NCI-H524 treated with DMSO at 0.1 percent for 48 hours (cell line): ENCODE data around the gene COX4I1.

ENCODE experiments used
- DNase-seq: peaks from one replicate; lab custom pipeline; 2025; lab: John Stamatoyannopoulos, UW

Gene COX4I1

DNA sequence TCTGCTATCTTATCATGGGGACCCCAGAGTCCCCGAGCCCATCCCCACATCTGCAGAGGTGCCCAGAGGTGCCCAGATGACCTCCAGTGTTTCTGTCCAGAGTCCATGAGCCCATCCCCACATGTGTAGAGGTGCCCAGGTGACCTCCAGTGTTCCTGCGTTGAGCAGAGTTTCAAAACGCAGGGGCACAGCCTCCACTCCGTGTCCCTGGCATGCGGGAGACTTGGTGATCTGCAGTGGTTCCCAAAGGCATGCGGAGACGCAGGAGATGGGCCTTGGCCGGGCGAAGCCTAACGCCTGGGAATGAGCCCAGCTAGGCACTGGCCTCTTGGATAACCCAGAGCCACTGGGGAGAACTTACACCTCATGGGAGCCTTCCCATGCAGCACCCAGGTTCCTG lies 41.3 kb downstream of the COX4I1 start:
- no peak for DNase-seq

DNA sequence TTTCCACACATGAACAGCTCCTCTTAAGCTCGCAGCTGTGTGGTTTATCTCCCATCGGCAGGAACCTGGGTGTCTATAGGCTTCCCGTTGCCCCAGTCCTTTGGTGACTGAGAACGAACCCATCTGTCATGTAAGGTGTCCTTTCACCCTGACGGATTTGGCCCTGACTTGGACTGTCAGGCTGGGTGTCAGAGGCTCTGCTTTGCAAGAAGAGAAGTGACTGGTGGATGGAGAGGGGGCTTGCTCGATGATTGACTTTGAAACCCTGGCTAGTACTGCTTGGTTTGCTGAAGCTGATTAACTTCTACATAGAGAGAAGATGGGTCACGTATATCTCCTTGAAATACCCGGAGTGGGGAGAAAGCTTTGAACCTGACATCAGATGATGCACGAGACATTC lies 42.9 kb downstream of the COX4I1 start:
- DNase-seq, result no peak

DNA sequence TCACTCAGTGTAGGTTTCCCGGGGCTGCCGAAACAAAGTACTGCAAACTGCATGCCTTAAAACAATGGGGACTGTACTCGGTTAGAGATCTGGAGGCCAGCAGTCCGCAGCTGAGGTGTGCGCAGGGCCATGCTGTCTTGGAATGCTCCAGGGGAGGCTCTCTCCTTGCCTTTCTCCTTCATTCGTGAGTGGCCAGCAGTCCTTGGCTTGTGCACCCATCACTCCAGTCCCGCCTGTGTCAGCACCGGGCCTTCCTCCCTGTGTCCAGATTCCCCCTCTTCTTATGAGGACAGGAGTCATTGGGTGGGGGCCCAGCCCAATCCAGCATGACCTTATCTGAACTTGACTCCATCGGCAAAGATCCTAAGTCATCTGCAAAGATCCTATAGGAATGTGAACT lies 43.4 kb downstream of the COX4I1 start:
- DNase-seq, result no peak

DNA sequence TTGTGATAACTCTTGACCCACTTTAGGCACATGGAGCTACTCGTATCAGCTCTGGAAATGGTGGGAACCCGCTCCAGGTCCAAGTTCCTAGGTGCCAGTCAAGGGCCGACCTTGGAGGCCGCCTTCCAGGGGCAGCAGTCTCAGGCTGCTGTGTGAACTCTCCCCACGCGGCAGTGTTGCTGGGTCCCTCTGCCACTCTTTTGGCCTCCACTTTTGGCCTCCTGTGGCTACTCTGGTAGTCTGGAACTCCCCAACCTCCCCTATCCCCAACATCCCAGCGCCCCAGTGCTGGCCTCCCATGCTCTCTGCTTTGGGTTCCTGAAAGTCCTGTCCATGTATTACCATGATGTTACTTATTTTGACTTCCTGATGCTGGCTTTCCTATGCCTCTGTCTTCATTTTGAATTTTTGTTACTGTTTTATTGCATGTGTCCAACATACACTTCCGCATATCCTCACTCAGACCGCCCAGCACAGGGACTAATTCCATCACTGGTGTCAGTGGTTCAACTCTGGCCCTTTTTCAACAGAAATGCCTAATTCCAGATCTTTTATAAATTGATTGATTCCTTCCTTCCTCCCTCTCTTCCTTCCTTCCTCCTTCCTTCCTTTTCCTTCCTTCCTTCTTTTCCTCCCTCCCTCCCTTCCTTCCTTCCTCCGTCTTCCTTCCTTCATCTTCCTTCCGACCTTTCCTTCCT lies 44.1 kb downstream of the COX4I1 start:
- no peak for DNase-seq

DNA sequence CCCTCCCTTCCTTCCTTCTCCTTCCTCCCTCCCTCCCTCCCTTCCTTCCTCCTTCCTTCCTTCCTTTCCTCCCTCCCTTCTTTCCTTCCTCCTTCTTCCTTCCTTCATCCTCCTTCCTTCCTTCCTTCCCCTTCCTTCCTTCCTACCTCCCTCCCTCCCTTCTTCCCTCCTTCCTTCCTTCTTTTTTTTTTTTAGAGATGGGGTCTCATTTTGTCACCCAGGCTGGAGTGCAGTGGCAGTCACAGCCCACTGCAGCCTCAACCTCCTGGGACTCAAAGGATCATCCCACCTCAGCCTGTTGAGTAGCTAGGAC lies 44.6 kb downstream of the COX4I1 start:
- DNase-seq, result no peak

DNA sequence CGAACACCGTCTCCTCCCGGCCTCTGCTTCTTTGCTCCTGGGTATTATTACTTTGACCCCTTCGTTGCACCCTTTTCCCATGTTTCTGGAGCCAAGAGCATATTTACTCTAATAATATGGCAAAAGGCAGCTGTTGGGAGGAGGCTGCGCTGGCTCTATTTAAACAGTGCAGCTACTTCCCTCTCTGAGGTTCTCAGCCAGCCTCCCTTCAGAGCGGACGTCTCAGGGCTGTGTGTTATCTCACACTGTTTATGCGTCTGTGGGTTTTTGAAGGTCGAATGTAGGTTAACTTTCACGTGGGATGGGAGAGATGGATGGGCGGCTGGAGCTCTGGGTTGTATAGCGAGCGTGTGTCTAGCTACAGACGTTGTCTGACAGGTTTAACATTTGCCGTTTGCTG lies 45.3 kb downstream of the COX4I1 start:
- DNase-seq, result no peak

DNA sequence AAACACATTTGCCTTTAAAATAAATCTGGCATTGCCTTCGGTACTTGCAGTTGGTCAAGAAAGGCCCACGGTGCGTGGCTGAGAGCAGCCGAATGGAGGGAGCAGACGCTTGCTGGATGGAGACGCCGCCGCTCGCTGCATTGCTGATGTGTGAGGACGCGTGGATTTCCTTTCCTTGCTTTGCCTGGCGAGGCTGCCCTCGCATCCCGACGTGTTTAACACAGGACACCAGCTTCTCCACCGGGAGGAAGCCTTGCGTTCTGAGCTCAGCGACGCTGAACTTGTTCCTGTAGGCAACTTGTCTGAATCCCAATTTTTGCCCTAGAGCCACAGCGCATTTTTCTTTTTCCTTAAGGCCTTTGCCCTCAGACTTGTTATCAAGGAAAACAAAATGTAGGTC lies 45.8 kb downstream of the COX4I1 start:
- no peak for DNase-seq

DNA sequence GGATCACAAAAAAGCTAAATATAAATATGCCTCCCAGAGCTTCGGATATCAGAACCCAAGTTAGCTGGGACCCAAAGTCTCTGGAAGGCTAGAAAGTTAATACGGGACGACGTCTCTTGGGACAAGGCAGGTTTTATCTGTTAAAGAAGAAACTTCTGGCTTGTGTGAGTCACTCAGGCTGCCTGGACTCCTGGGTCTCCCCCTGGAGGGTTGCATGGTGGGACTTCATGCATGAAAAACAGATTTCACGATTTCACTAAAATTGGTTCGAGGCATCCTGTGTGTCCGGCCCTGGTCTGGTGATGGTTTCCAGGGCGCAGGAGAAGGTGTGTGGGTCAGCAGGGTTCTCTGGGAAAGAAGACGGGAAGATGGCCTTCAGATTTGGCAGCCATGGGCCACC lies 47.0 kb downstream of the COX4I1 start:
- no peak for DNase-seq

DNA sequence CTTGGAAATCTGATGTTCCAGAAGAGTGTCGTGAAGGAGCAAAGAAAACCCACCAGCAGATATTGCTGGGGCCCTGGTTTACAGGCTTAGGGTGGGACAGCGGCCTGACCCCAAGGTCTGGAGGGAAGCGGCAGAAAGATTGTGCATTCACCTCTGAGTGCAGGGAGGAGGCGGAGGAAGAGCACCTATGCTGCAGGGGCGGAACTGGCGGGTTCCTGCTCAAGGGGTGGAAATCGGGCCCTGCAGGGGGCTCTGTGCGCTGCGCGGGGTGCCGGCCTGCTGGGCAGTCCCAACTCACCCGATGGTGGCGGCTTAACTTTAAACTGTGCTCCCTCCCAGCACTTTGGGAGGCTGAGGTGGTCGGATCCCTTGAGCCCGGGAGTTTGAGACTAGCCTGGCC lies 47.5 kb downstream of the COX4I1 start:
- no peak for DNase-seq

DNA sequence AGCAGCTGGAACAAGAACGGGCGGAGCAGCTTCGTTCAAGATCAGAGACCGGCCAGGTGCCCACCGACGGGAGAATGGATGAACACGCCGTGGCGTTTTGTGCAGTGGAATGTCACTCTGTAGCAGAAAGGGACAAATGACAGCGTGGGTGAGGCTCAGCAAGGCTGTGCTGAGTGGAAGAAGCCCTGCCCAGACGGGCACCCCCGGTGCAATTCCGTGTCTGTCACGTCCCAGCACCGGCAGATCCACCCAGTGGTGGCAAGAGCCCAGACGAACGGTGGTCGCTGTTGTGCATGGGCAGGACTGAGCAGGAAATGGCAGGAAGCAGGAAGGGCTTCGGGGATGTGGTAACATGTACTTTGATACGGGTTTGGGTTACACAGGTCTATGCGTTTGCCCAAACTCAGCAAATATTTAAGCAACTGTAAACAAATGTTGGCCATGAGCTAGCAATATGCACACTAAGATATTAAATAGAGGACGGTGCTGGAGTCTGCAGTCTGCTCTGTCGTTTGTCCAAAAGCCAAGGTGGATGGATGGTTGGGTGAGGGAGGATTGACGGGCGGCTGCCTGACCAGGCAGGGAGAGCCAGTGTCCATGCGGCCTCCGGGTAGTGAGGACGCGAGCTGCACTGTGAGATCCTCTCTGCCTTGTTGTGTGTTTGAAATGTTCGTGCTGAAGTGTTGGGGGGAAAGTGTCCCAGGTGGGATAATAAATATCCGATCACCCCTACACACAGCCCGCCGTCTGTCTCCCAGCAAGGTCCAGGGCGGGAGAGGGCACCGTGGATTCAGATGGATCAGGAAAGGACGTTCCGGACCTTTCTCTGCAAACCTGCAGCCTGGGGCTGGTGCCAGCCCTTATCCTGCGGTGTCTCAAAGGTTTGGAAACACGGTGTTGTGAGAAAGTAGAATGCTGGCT lies 48.4 kb downstream of the COX4I1 start:
- no peak for DNase-seq

DNA sequence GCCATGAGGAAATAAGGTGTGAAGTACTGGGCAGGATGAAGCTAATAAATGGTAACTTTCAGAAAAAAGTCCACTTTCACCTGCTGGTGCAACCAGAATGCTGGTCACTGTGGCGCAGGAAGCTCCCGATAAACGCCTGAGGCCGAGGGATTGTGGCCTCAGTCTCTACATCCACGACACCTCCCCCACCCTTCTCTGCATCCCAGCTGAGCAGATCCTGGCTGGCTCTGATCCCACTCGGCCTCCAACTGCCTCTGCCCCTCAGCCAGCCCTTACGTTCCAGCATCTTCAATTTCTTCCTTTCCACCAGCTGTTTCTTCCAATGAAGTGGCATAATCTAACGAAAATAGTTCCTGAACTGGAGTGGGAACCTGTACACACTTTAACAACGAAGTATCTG lies 49.5 kb downstream of the COX4I1 start:
- DNase-seq, result peak; percentile 6

DNA sequence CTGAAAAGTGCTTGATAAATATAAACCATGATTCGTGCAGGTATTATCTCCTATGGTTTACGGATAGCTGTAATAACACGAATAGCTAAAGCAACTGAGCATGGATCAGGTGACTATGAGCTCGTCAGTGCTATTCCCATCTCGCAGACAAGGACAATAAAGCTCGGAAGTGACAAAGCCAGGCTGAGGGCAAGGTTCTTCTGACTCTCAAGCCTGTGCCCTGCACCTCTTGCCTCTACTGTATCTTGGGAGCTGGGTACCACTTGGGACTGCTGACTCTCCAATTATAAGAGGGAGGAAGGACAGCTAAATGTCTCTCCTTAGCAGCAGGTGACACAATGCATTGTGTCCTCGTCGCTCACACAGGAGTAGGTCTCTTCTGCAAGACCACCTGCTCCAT lies 49.9 kb downstream of the COX4I1 start:
- DNase-seq, result no peak

DNA sequence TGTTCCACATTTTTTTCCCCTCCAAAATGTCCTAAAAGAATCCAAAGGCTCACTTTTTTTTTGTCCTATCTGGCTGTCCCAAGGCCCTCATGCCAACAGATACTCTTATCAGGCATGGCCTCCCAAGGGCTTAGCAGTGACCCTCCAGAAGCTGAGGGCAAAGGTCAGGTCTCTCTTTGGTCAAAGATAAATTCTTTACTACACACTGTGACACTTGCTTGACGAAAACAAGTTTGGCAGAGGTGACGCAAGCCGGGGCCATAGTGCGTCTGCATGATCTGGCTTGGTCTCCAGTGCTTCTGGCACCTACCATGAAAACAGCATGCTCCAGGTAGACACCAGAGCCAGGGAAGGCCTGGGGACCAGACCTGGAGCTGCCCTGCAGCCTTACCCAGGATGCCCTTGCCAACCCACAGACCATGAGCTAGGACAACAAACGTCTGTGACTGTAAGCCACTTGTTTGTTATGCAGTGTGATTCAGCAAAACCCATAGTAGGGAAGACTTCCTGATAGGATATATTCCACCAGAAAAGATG lies 50.9 kb downstream of the COX4I1 start:
- DNase-seq, result no peak

DNA sequence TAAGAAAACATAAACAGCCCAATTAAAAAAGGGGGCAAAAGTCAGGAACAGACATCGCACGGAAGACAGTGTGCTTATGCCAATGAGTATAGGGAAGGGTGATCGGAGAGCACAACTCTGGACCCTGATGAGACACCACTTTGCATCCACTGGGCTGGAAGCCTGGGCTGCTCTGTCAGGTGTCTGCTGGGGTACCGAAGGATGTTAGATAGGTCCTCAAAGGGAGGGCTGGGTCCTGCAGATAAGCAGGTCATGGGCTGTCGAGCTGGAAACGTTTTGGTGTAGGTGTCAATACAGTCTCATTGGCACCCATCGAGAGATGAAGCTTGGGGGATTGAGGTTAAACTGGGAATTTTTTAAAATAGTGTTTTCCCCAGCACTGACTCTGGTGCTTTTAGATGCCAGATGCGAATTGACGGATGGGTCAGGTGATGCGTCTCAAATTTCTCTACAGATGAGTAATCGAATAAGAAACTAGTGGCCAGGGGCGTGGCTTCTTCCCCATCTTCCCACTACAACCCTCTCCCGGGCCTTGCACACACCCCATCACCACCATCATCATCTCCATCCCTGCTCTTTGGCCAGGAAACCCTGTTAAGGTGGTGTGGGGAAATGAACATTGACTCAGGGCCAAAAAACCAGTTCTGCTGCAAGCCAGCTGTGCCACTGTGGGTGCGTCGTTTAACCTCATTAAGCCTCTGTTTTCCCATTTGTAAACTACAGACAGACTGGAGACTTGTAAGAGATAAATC lies 51.7 kb downstream of the COX4I1 start:
- no peak for DNase-seq

DNA sequence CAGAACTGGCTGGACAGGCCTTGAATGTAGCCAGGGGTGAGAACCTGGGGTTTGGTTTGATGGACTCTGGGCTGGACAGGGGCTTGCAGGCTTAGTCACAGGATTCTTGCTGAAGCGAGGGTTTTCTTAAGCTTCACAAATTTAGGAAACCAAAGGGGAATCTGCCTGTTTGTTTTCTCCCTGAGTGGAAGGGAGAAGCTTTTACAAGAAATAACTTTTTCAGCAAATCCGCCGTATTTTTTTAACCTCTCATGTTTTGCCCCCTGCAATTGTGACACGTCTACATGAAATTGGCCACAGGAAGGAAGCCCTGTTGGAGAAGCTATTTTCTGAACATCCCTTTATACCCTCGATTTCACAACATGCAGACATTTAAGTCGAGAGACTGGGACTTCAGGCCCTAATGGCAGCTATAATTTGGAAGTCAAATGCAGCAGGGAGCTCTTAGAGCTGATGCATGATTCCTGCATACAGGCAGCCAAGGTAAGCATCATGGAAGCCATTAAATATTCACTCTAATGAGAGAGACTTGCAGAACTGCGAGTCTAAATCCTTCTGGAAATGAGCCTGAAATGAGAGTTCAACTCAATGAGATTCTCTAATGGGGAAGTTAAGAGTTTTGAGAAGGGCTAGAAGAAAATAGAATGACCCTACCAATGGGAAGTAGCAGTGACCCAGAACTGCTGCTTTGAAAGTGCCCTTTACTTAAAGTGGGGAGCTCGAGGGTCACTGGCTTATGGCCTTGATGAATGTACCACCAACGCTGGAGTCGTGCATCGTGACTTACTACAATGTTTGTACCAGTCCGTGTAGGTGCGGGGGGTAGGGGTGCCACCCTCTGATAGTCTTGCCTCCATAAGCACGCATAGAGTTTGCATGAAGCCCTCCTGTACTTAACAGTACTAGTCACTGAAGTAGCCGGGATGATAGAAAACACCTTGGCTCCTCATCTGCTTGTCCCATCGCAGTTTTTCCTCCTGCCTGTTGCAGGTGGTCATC lies 54.4 kb downstream of the COX4I1 start:
- no peak for DNase-seq

DNA sequence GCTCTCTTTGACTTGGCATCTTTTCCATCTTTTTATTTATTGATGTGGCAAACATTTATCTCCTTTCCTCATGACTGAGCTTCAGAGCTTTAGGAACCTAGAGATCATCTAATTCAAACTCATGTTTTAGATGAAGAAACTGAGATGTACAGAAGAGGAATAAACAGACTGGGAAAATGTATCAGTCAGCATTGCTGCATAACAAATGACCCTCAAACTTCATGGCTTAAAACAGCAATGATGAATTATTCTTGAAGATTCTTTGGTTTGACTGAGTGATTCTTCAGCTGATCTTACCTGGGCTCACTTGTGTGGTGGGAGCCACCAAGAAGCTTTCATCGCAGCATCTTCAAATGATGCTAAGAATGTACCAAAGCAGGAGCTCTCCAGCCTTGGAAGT lies 55.4 kb downstream of the COX4I1 start:
- no peak for DNase-seq

DNA sequence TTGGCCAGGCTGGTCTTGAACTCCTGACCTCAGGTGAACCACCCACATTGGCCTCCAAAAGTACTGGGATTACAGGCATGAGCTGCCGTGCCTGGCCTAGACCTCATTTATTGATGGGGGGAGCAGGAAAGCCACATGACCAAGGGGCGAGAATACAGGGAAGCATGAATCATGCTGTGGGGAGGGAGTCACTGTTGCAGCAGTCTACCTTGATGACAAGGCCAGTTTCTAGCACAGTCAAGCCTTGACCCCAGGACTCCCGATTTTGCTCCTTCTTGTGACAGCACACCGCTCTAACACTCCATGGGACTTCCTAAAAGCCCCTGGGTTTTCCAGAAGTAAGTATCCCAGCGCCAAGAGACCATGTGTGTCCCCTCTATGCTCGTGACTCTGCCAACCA lies 56.6 kb downstream of the COX4I1 start:
- no peak for DNase-seq

DNA sequence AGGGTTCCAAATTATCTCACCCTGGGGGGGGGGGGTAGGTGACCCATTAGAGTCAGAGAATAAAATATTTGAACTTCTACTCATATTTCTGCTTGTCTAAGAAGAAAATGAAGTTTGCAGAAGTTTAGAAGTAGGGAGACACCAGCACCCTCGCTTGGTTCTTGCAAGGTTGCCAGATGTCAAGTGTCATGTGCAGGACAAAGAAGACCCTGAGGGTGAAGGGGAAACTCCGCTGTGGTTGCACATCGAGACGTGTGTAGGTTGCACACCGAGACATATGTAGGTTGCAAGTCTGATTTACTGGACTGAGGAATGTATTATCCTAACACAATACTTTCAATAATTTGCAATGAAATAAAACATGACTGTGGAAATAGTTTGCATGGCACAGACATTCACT lies 57.1 kb downstream of the COX4I1 start:
- DNase-seq, result no peak
